Nephron (organoid): Measurements from ENCODE around the gene KIZ.

Source experiments
- H3K27ac Mint-ChIP-seq, 3 experiments: 2 replicates each; pipeline ENCODE4 v1.8.0; 2020; ENCODE audit warnings: mixed read lengths in 3 of 3, mild to moderate bottlenecking in 2 of 3, moderate library complexity in 1 of 3
- H3K27me3 Mint-ChIP-seq: 2 replicates; pipeline ENCODE4 v1.8.0; 2021; ENCODE audit warnings: low read depth, mild to moderate bottlenecking, moderate library complexity, mixed read lengths
- H3K36me3 Mint-ChIP-seq: 2 replicates; pipeline ENCODE4 v1.8.0; 2020; ENCODE audit warnings: low read depth, mixed read lengths
- H3K4me1 Mint-ChIP-seq: 2 replicates; pipeline ENCODE4 v1.8.0; 2020; ENCODE audit warnings: mixed read lengths
- H3K4me3 Mint-ChIP-seq, 3 experiments: 2 replicates each; pipeline ENCODE4 v1.8.0; 2020; ENCODE audit warnings: mild to moderate bottlenecking in 3 of 3, mixed read lengths in 3 of 3, moderate library complexity in 2 of 3
- H3K9me3 Mint-ChIP-seq: 2 replicates; pipeline ENCODE4 v1.8.0; 2020; ENCODE audit warnings: mixed read lengths
- CTCF ChIP-seq, 3 experiments: fragments of 200-600 bp; sonication (generic); IDR thresholded peaks; one replicate each; pipeline ENCODE4 v1.5.0; 2021; ENCODE audit warnings: antibody characterized with exemption in 3 of 3; ENCODE audit not compliant: unreplicated experiment in 3 of 3

The KIZ gene

GRCh38 chr20:21270806-21271205 is 144.9 kb downstream of the KIZ start:
- Mint-ChIP-seq H3K27ac (no peak overlapping the region), H3K36me3 (no peaks in the 10 kb centered on the region), H3K27me3 (no peaks in the 10 kb centered on the region), H3K4me1 (no peaks in the 10 kb centered on the region), H3K9me3 (peaks cover 6% of the 10 kb centered on the region), H3K4me3 (no peak overlapping the region)
- no peak for TF ChIP-seq CTCF (IDR thresholded peaks at IDR 0.05; ENCODE audit: unreplicated experiment in 3 of 3)

GRCh38 chr20:21272279-21272678 is 146.4 kb downstream of the KIZ start:
- no peak for TF ChIP-seq CTCF (IDR thresholded peaks at IDR 0.05; ENCODE audit: unreplicated experiment in 3 of 3)
- Mint-ChIP-seq H3K36me3 (no peaks in the 10 kb centered on the region), H3K4me1 (no peaks in the 10 kb centered on the region), H3K4me3 (no peak overlapping the region), H3K27ac (no peak overlapping the region), H3K9me3 (peaks cover 6% of the 10 kb centered on the region), H3K27me3 (no peaks in the 10 kb centered on the region)

DNA sequence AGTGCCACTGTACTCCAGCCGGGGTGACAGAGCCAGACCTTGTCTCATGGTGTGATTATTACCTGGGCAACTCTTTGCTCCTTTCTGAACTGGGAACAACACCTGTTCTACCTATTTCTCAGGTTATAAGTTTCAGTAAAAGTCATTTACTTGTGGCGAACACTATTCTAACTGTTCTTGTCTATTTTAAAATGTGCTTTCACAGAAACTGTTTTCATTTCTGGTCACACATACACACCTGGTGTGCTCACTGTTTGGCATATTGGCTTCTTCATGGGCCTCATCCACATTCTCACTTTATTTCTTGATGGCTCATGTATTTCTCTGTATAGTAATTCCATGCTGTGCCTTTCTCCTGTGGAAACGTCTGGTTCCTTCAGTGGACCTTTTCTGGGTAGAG is 146.8 kb downstream of the KIZ start:
- no peak for TF ChIP-seq CTCF (IDR thresholded peaks at IDR 0.05; ENCODE audit: unreplicated experiment in 3 of 3)
- no peaks in the 10 kb centered on the region for H3K4me1 Mint-ChIP-seq
- H3K9me3 Mint-ChIP-seq, result peaks cover 4% of the 10 kb centered on the region
- H3K36me3 Mint-ChIP-seq, result no peaks in the 10 kb centered on the region
- no peak overlapping the region for H3K4me3 Mint-ChIP-seq
- no peak overlapping the region for H3K27ac Mint-ChIP-seq
- H3K27me3 Mint-ChIP-seq, result no peaks in the 10 kb centered on the region

GRCh38 chr20:21273755-21274386 is 148.0 kb downstream of the KIZ start:
- no peak for TF ChIP-seq CTCF (IDR thresholded peaks at IDR 0.05; ENCODE audit: unreplicated experiment in 3 of 3)
- H3K27me3 Mint-ChIP-seq, result peaks cover 5% of the 10 kb centered on the region
- H3K27ac Mint-ChIP-seq, result no peak overlapping the region
- no peaks in the 10 kb centered on the region for H3K4me1 Mint-ChIP-seq
- H3K4me3 Mint-ChIP-seq, result no peak overlapping the region
- H3K9me3 Mint-ChIP-seq, result peaks cover 2% of the 10 kb centered on the region
- H3K36me3 Mint-ChIP-seq, result no peaks in the 10 kb centered on the region

DNA sequence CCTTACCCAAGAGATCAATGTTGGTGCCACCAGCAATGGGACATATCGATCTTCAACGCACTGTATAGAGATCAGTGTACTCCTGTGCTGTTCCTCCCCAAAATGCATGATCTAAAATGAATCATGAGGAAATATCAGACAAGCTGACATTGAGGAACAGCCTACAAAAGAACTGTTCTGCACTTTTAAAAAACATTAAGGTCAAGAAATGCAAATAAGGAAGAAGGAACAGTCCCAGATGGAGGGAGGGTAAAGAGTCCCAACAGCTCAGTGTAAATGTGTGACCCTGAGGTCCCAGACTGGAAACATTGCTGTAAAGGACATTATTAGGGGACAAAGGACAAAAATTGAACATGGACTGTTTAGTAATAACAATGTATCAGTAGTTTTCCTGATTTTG is 152.9 kb downstream of the KIZ start:
- Mint-ChIP-seq H3K4me3 (no peak overlapping the region), H3K27ac (no peak overlapping the region), H3K4me1 (no peaks in the 10 kb centered on the region), H3K9me3 (peaks cover 8% of the 10 kb centered on the region), H3K27me3 (peaks cover 10% of the 10 kb centered on the region), H3K36me3 (no peaks in the 10 kb centered on the region)
- TF ChIP-seq CTCF (IDR thresholded peaks at IDR 0.05; ENCODE audit: unreplicated experiment in 3 of 3), result no peak
